ENCODE measurements around the gene TAAR1.
A peak's percentile ranks its signal among the peaks of the same experiment; 100 is the strongest.

Gene TAAR1

DNA sequence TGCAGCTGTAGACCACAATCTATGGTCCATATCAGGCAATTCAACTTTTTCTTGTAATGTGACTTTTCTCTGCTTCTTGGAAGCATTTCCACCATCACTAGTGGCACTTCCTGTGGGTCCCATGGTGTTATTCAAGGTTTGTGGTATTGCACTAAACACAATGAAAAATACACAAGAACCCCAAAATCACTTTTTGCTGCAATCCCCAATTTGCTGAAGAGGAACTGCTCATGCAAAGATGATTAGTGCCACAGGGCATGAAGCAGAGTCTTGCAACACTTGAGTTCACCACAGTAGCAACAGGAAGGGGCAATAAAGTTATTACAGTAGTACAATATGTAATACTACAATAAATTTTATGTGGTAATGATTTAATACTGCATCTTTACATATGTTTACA lies 16.8 kb upstream of the TAAR1 start:
- no peak for DNase-seq (ENCODE audit: low spot score)
- in situ Hi-C loops (cut with MboI; ENCODE audit: low pct_unique_long_range_greater_than_20kb, low sequenced_read_pairs, unreplicated experiment), result no loop called here
- TF ChIP-seq, protein P1, sequence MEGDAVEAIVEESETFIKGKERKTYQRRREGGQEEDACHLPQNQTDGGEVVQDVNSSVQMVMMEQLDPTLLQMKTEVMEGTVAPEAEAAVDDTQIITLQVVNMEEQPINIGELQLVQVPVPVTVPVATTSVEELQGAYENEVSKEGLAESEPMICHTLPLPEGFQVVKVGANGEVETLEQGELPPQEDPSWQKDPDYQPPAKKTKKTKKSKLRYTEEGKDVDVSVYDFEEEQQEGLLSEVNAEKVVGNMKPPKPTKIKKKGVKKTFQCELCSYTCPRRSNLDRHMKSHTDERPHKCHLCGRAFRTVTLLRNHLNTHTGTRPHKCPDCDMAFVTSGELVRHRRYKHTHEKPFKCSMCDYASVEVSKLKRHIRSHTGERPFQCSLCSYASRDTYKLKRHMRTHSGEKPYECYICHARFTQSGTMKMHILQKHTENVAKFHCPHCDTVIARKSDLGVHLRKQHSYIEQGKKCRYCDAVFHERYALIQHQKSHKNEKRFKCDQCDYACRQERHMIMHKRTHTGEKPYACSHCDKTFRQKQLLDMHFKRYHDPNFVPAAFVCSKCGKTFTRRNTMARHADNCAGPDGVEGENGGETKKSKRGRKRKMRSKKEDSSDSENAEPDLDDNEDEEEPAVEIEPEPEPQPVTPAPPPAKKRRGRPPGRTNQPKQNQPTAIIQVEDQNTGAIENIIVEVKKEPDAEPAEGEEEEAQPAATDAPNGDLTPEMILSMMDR (IDR thresholded peaks at IDR 0.05; ENCODE audit: extremely low read depth, insufficient read depth, missing control alignments), result no peak

DNA sequence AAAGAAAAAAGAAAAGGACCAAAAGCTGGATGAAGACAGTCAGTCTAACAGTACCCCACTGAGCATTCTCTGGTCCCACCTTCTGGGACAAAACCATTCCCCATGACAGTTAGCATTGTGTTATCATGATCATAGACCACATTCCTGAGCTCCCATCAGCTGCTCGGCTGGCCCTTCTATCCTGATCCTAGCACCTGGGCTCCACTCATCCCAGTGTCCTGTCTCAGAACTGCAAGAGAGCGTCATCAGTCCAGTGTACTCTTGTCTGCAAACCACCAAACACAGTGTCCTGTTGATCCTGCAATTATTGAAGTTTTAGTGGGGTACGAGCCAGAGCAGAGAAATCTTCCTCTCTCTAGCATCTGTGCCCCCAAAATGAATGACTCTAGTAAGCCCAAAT lies 16.0 kb upstream of the TAAR1 start:
- in situ Hi-C loops (cut with MboI; ENCODE audit: low pct_unique_long_range_greater_than_20kb, low sequenced_read_pairs, unreplicated experiment), result no loop called here
- no peak for DNase-seq (ENCODE audit: low spot score)
- TF ChIP-seq, protein P1 (IDR thresholded peaks at IDR 0.05; ENCODE audit: extremely low read depth, insufficient read depth, missing control alignments), result no peak

DNA sequence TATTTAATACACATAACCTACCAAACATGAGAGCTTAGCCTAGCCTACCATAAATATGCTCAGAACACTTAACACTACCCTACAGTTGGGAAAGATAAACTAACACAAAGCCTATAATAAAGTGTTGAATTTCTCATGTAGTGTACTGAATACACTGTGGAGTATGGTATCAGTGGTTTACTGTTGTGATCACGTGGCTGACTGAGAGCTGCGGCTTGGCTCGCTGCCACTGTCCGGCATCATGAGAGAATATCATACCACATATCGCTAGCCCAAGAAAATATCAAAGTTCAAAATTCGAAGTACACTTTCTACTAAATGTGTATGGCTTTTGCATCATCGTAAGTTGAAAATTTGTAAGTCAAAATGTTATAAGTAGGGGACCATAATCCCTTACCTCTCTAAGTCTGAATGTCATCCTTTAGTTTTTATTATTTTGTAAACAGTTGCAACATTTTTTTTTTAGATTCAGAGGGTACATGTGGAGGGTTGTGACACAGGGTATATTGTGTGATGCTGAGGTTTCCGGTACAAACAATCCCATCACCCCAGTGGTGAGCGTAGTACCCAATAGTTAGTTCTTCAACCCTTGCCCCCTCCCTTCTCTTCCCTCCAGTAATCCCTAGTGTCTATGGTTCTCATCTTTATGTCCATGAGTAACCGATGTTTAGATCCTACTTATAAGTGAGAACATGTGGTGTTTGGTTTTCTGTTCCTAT lies 14.6 kb upstream of the TAAR1 start:
- TF ChIP-seq, protein P1 (IDR thresholded peaks at IDR 0.05; ENCODE audit: extremely low read depth, insufficient read depth, missing control alignments), result no peak
- no peak for DNase-seq (ENCODE audit: low spot score)
- in situ Hi-C loops (cut with MboI; ENCODE audit: low pct_unique_long_range_greater_than_20kb, low sequenced_read_pairs, unreplicated experiment), result no loop called here

DNA sequence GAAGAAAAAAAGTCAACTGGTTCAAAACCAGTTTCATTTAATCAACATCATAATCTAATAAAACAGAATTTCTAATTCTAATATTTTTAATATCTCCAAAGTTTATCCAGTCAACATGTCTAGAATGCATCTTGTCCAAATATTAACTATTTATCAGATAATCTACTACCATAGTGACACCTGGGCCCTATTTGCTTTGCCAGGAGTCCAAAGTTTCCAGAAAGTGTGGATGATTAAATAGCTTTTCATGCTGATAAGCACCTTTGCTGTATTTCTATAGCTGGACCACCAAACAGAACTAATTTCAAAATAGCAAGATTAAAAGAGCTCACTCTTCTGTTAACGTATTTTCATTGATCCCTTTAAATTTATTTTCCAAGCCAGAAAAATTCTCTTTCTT lies 12.3 kb upstream of the TAAR1 start:
- DNase-seq (ENCODE audit: low spot score), result no peak
- in situ Hi-C loops (cut with MboI; ENCODE audit: low pct_unique_long_range_greater_than_20kb, low sequenced_read_pairs, unreplicated experiment), result no loop called here
- TF ChIP-seq, protein P1 (IDR thresholded peaks at IDR 0.05; ENCODE audit: extremely low read depth, insufficient read depth, missing control alignments), result no peak

DNA sequence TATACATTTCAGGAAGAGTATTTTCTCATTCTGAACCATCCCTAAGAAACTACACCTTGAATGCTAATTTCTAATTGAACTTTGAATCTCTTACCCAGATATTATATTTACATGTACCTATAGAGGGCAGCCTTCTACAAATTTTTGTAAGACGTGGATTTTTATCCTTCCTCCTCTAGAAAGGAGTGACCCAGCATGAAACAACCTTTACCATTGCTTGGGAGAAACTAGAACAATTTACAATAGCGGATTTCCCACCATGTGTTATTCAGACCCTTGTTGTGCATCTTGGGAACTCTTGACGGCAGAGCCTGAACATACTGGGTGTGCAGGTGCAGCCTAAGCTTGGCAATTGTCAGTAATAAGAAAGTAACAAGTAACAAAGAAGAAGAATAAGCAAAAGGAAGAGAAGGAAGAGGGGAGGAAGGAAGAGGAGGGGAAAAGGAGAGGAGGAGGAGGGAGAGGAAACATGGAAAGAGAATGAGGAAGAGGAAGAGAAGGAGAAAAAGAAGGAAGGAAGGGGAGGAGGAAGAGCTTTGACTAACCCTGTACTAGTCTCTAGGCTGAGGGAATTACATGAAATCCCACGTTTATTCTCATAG lies 10.8 kb upstream of the TAAR1 start:
- TF ChIP-seq, protein P1 (IDR thresholded peaks at IDR 0.05; ENCODE audit: extremely low read depth, insufficient read depth, missing control alignments), result peak; percentile 46
- in situ Hi-C loops (cut with MboI; ENCODE audit: low pct_unique_long_range_greater_than_20kb, low sequenced_read_pairs, unreplicated experiment), result loop anchor here (10.0 kb wide), 1 partner anchor 95 kb away; no protein-coding TSS in a partner anchor
- DNase-seq (ENCODE audit: low spot score), result peak; percentile 31

DNA sequence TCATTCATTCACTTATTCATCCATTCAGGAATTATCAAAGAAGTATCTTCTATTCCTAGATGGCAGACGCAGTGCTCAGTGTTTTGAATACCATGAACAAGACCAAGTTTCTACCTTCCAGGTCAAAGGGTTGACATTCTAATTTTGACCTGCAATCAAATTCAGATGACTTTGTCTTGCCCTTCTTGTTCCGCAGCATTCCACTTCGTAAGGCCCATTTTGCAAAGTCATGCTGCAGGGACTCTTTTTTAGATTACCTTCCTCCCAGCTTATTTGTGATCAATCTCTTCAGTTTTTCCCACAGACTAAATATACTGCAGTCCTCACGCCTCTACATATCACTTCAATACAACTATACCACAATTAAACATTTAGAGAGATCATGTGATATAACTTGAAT lies 7.1 kb upstream of the TAAR1 start:
- in situ Hi-C loops (cut with MboI; ENCODE audit: low pct_unique_long_range_greater_than_20kb, low sequenced_read_pairs, unreplicated experiment), result loop anchor here (10.0 kb wide), 1 partner anchor 99 kb away; no protein-coding TSS in a partner anchor
- DNase-seq (ENCODE audit: low spot score), result no peak
- TF ChIP-seq, protein P1 (IDR thresholded peaks at IDR 0.05; ENCODE audit: extremely low read depth, insufficient read depth, missing control alignments), result no peak
